OCI-LY7 (cell line): Measurements from ENCODE around the gene TAGLN3. TPM values are rescaled to one million over a fixed set of nuclear protein-coding genes. Genes with fewer than 3 reads are reported as not detected.

Experiments used
- BruUV-seq: library from RNA; stranded (reverse); fragments of 400-500 nt; replicated peaks from 2 replicates; lab custom pipeline; 2021; lab: Mats Ljungman, UMichigan
- CTCF ChIA-PET: fragments of 300-600 bp; sonication (Branson Sonifier 250); formaldehyde crosslinking; loops from one replicate; lab custom pipeline; 2022; ENCODE audit warnings: antibody characterized with exemption; ENCODE audit not compliant: unreplicated experiment; lab: Charles Lee
- POLR2A ChIA-PET: fragments of 300-600 bp; sonication (Branson Sonifier 250); formaldehyde crosslinking; loops from one replicate; lab custom pipeline; 2022; ENCODE audit warnings: antibody characterized with exemption; lab: Charles Lee
- DNase-seq: peaks from one replicate; pipeline ENCODE4 v3.0.0-alpha.2; 2015; ENCODE audit warnings: low spot score
- H2AFZ ChIP-seq: fragments of 200-600 bp; sonication (generic), shearing (Covaris generic); 2 replicates; pipeline ENCODE4 v1.6.1; 2014; ENCODE audit warnings: mild to moderate bottlenecking, antibody characterized with exemption, low read length, moderate library complexity
- H3K27ac ChIP-seq: fragments of 200-600 bp; sonication (generic); 2 replicates; pipeline ENCODE4 v1.5.1; 2014; ENCODE audit warnings: mixed run types, low read depth, mild to moderate bottlenecking, moderate library complexity, low read length, inconsistent platforms; ENCODE audit not compliant: poor library complexity, severe bottlenecking
- H3K36me3 ChIP-seq: fragments of 200-600 bp; sonication (generic); 2 replicates; pipeline ENCODE4 v1.6.1; 2014; ENCODE audit warnings: mild to moderate bottlenecking, antibody characterized with exemption, low read length, moderate library complexity, mixed read lengths; ENCODE audit not compliant: insufficient read depth
- H3K4me1 ChIP-seq: fragments of 200-600 bp; sonication (generic); 2 replicates; pipeline ENCODE4 v1.5.1; 2014; ENCODE audit warnings: mild to moderate bottlenecking, low read length; ENCODE audit not compliant: insufficient read depth, poor library complexity, severe bottlenecking
- H3K4me2 ChIP-seq: fragments of 200-600 bp; sonication (generic); 2 replicates; pipeline ENCODE4 v1.6.1; 2014; ENCODE audit warnings: mild to moderate bottlenecking, low read length
- H3K4me3 ChIP-seq: fragments of 200-600 bp; sonication (generic); 2 replicates; pipeline ENCODE4 v1.5.1; 2014; ENCODE audit warnings: mild to moderate bottlenecking, low read depth, low read length; ENCODE audit not compliant: poor library complexity, severe bottlenecking
- H3K79me2 ChIP-seq: fragments of 200-600 bp; sonication (generic); 2 replicates; pipeline ENCODE4 v1.6.1; 2016; ENCODE audit warnings: low read depth, mild to moderate bottlenecking, low read length, moderate library complexity, mixed read lengths; ENCODE audit not compliant: insufficient read depth
- H3K9me2 ChIP-seq: fragments of 200-600 bp; sonication (generic); 2 replicates; pipeline ENCODE4 v1.6.1; 2016; ENCODE audit warnings: mild to moderate bottlenecking, low read length, mixed read lengths; ENCODE audit not compliant: insufficient read depth
- H3K9me3 ChIP-seq: fragments of 200-600 bp; sonication (generic); 2 replicates; pipeline ENCODE4 v1.6.1; 2014; ENCODE audit warnings: mild to moderate bottlenecking, mixed run types, low read length, mixed read lengths
- H4K20me1 ChIP-seq: fragments of 200-600 bp; sonication (generic); 2 replicates; pipeline ENCODE4 v1.6.1; 2014; ENCODE audit warnings: mild to moderate bottlenecking, antibody characterized with exemption, low read length, moderate library complexity, mixed read lengths; ENCODE audit not compliant: insufficient read depth
- CTCF ChIP-seq: fragments of 200-600 bp; sonication (generic); conservative IDR thresholded peaks from 2 replicates; pipeline ENCODE4 v1.5.1; 2014; ENCODE audit warnings: mild to moderate bottlenecking, antibody characterized with exemption, low read length, moderate library complexity, mixed read lengths
- EZH2phosphoT487 ChIP-seq: fragments of 200-600 bp; sonication (generic); IDR thresholded peaks from 2 replicates; pipeline ENCODE4 v1.6.1; 2018; ENCODE audit warnings: low read depth, borderline replicate concordance, mild to moderate bottlenecking, mixed run types, antibody characterized with exemption, low read length, moderate library complexity, mixed read lengths
- intact Hi-C: fragments of 100-400 bp; cut with micrococcal nuclease; formaldehyde crosslinking; loops from one replicate; pipeline ENCODE4 v1.10.0; 2022; ENCODE audit not compliant: unreplicated experiment
- total RNA-seq, 2 experiments: library from RNA; depleted of rRNA in 1 of 2; stranded (reverse); fragments of >200 nt in 1 of 2; shearing (Covaris generic) in 1 of 2; gene quantifications; 2 replicates each; pipeline ENCODE4 v1.2.3, GENCODE V29; 2014 to 2022

The TAGLN3 gene
- total RNA-seq, 2 experiments from 2014 or later, result not detected

- Histone ChIP-seq H3K36me3 (no peaks in the 10 kb centered on the region), H3K27ac (no peak overlapping the region), H3K4me3 (no peak overlapping the region), H3K9me3 (no peaks in the 10 kb centered on the region), H3K4me1 (no peaks in the 10 kb centered on the region), H3K79me2 (no peaks in the 10 kb centered on the region), H3K4me2 (no peak overlapping the region), H4K20me1 (no peaks in the 10 kb centered on the region), H2AFZ (no peak overlapping the region), H3K9me2 (no peaks in the 10 kb centered on the region)
- DNase-seq, result peak; percentile 13
- intact Hi-C loops, result no loop called here
- POLR2A ChIA-PET, result interaction anchor here (0.6 kb wide), 1 partner anchor 1754 kb away, joined by 4 read pairs; no protein-coding TSS in a partner anchor
- TF ChIP-seq CTCF, result no peak
- TF ChIP-seq EZH2phosphoT487, result no peak
- no TSS peak for BruUV-seq
- CTCF ChIA-PET, result no interaction called here
Observed at GRCh38 chr3:112010636-112011035, 11.9 kb downstream of the TAGLN3 start.

GRCh38 chr3:112011376-112011940, 12.7 kb downstream of the TAGLN3 start:
- Histone ChIP-seq H3K4me2 (no peak overlapping the region), H3K79me2 (no peaks in the 10 kb centered on the region), H4K20me1 (no peaks in the 10 kb centered on the region), H3K9me2 (no peaks in the 10 kb centered on the region), H3K9me3 (no peaks in the 10 kb centered on the region), H3K36me3 (no peaks in the 10 kb centered on the region), H3K27ac (no peak overlapping the region), H2AFZ (no peak overlapping the region), H3K4me3 (no peak overlapping the region), H3K4me1 (no peaks in the 10 kb centered on the region)
- no peak for DNase-seq
- intact Hi-C loops, result no loop called here
- BruUV-seq, result no TSS peak
- ChIA-PET POLR2A (interaction anchor here (0.7 kb wide), 1 partner anchor 526 kb away, joined by 5 read pairs; no protein-coding TSS in a partner anchor), CTCF (interaction anchor here (0.6 kb wide), 2 partner anchors 18 to 304 kb away, joined by 3 to 5 read pairs; no protein-coding TSS in a partner anchor)
- TF ChIP-seq CTCF (no peak), EZH2phosphoT487 (no peak)
